HepG2 (cell line): ENCODE data around the gene DPT. TPM values are rescaled to one million over a fixed set of nuclear protein-coding genes. Genes with fewer than 3 reads are reported as not detected.
A peak's percentile ranks its signal among the peaks of the same experiment; 100 is the strongest.

Experiments used
- AGO1 ChIP-seq: fragments of 200-400 bp; formaldehyde crosslinking; IDR thresholded peaks from 2 replicates; pipeline ENCODE4 v1.6.1; 2017; ENCODE audit warnings: mild to moderate bottlenecking, low read depth, low read length, moderate library complexity; ENCODE audit not compliant: poor library complexity, severe bottlenecking
- CBFB ChIP-seq: sonication (generic); formaldehyde crosslinking; IDR thresholded peaks from 2 replicates; pipeline ENCODE4 v1.4.0; 2020; ENCODE audit warnings: missing genetic modification reagents
- CREM ChIP-seq, 2 experiments: sonication (generic) in 1 of 2; formaldehyde crosslinking in 1 of 2; IDR thresholded peaks; 2 replicates each; pipeline versions ENCODE4 v1.4.0 to v1.6.1; 2016 to 2020; ENCODE audit warnings: antibody characterized with exemption in 1 of 2, mild to moderate bottlenecking in 1 of 2, missing genetic modification reagents in 1 of 2
- FOSL1 ChIP-seq: sonication (generic); formaldehyde crosslinking; IDR thresholded peaks from 2 replicates; pipeline ENCODE4 v1.9.0; 2021; ENCODE audit warnings: missing genetic modification reagents, borderline replicate concordance
- GPN1 ChIP-seq: sonication (generic); formaldehyde crosslinking; IDR thresholded peaks from 2 replicates; pipeline ENCODE4 v1.5.1; 2020; ENCODE audit warnings: missing genetic modification reagents, borderline replicate concordance
- ISX ChIP-seq: sonication (generic); formaldehyde crosslinking; conservative IDR thresholded peaks from 2 replicates; pipeline ENCODE4 v1.5.0; 2020; ENCODE audit warnings: missing genetic modification reagents
- KAT8 ChIP-seq: IDR thresholded peaks from 2 replicates; pipeline ENCODE4 v1.6.1; 2016; ENCODE audit warnings: missing genetic modification reagents, missing compliant biosample characterization
- MAF1 ChIP-seq: sonication (generic); formaldehyde crosslinking; IDR thresholded peaks from 2 replicates; pipeline ENCODE4 v1.5.0; 2020; ENCODE audit warnings: missing genetic modification reagents, borderline replicate concordance
- MIER3 ChIP-seq: IDR thresholded peaks from 2 replicates; pipeline ENCODE4 v1.6.1; 2016; ENCODE audit warnings: missing compliant biosample characterization, borderline replicate concordance
- MTA1 ChIP-seq: sonication (generic); formaldehyde crosslinking; IDR thresholded peaks from 2 replicates; pipeline ENCODE4 v1.4.0; 2020; ENCODE audit warnings: missing genetic modification reagents, mild to moderate bottlenecking, borderline replicate concordance
- RFXAP ChIP-seq: sonication (generic); formaldehyde crosslinking; IDR thresholded peaks from 2 replicates; pipeline ENCODE4 v1.4.0; 2020; ENCODE audit warnings: missing genetic modification reagents, borderline replicate concordance
- SMARCC2 ChIP-seq: fragments of 450-650 bp; IDR thresholded peaks from 2 replicates; pipeline ENCODE4 v1.6.1; 2017; ENCODE audit warnings: antibody characterized with exemption, mild to moderate bottlenecking
- SRSF1 ChIP-seq: fragments of 200-400 bp; formaldehyde crosslinking; optimal IDR thresholded peaks from 2 replicates; pipeline ENCODE3; 2017; ENCODE audit warnings: mild to moderate bottlenecking, low read depth, low read length, moderate library complexity
- TBX2 ChIP-seq: sonication (generic); formaldehyde crosslinking; IDR thresholded peaks from 2 replicates; pipeline ENCODE4 v1.5.0; 2020; ENCODE audit warnings: missing genetic modification reagents, mild to moderate bottlenecking, borderline replicate concordance
- ZNF138 ChIP-seq: sonication (generic); formaldehyde crosslinking; IDR thresholded peaks from 2 replicates; pipeline ENCODE4 v1.5.0; 2020; ENCODE audit warnings: mild to moderate bottlenecking, low read depth, missing genetic modification reagents
- ZNF224 ChIP-seq: sonication (generic); formaldehyde crosslinking; IDR thresholded peaks from 2 replicates; pipeline ENCODE4 v1.5.0; 2020; ENCODE audit warnings: mild to moderate bottlenecking, missing genetic modification reagents
- ZNF329 ChIP-seq: sonication (generic); formaldehyde crosslinking; IDR thresholded peaks from 2 replicates; pipeline ENCODE4 v1.9.0; 2021; ENCODE audit warnings: low read depth, mild to moderate bottlenecking, missing genetic modification reagents
- ZNF552 ChIP-seq: sonication (generic); formaldehyde crosslinking; IDR thresholded peaks from 2 replicates; pipeline ENCODE4 v1.9.0; 2022; ENCODE audit warnings: missing genetic modification reagents, mild to moderate bottlenecking, borderline replicate concordance
- ZNF556 ChIP-seq: sonication (generic); formaldehyde crosslinking; IDR thresholded peaks from 2 replicates; pipeline ENCODE4 v1.4.0; 2020; ENCODE audit warnings: mild to moderate bottlenecking, missing genetic modification reagents, borderline replicate concordance
- ZNF562 ChIP-seq: sonication (generic); formaldehyde crosslinking; IDR thresholded peaks from 2 replicates; pipeline ENCODE4 v1.8.0; 2022; ENCODE audit warnings: missing genetic modification reagents, borderline replicate concordance
- ZNF678 ChIP-seq: sonication (generic); formaldehyde crosslinking; IDR thresholded peaks from 2 replicates; pipeline ENCODE4 v1.4.0; 2020; ENCODE audit warnings: mild to moderate bottlenecking, missing genetic modification reagents
- ZNF703 ChIP-seq: sonication (generic); formaldehyde crosslinking; IDR thresholded peaks from 2 replicates; pipeline ENCODE4 v1.5.1; 2020; ENCODE audit warnings: missing genetic modification reagents, mild to moderate bottlenecking, moderate library complexity, borderline replicate concordance
- ZNF790 ChIP-seq: sonication (generic); formaldehyde crosslinking; IDR thresholded peaks from 2 replicates; pipeline ENCODE4 v1.8.0; 2022; ENCODE audit warnings: missing genetic modification reagents, mild to moderate bottlenecking, borderline replicate concordance
- ZSCAN21 ChIP-seq: sonication (generic); formaldehyde crosslinking; IDR thresholded peaks from 2 replicates; pipeline ENCODE4 v1.8.0; 2022; ENCODE audit warnings: mild to moderate bottlenecking, missing genetic modification reagents, moderate library complexity, borderline replicate concordance
- polyA plus RNA-seq, 8 experiments: library from polyadenylated mRNA; depleted of rRNA in 3 of 8; stranded (reverse) in 7 of 8; unstranded in 1 of 8; fragments of >200 nt; fragmentation: Illumina TruSeq in 4 of 8; extraction: Trizol in 4 of 8; gene quantifications; 2 replicates each; pipeline versions ENCODE4 v1.2.1 to v1.2.3, GENCODE V29; 2011 to 2016; ENCODE audit warnings: low read depth in 4 of 8, missing spikeins in 1 of 8, mixed read lengths in 1 of 8; ENCODE audit not compliant: insufficient read depth in 1 of 8
- total RNA-seq, 5 experiments: library from RNA; depleted of rRNA; stranded (reverse); fragments of >200 nt; fragmentation: Illumina TruSeq; extraction: Trizol; gene quantifications; 2 replicates each; pipeline ENCODE4 v1.2.3, GENCODE V29; 2016; ENCODE audit warnings: low read depth in 1 of 5
- TF ChIP-seq, protein P1 (sequence below): sonication (generic); formaldehyde crosslinking; IDR thresholded peaks from 2 replicates; pipeline ENCODE4 v1.4.0; 2020; ENCODE audit warnings: low read depth, mild to moderate bottlenecking, missing genetic modification reagents
- TF ChIP-seq, protein P2 (sequence below): sonication (generic); formaldehyde crosslinking; conservative IDR thresholded peaks from 2 replicates; pipeline ENCODE4 v1.8.0; 2022; ENCODE audit warnings: low read depth, missing genetic modification reagents
- TF ChIP-seq, protein P3 (sequence below): sonication (generic); formaldehyde crosslinking; IDR thresholded peaks from 2 replicates; pipeline ENCODE4 v1.4.0; 2020; ENCODE audit warnings: mild to moderate bottlenecking, missing genetic modification reagents
- TF ChIP-seq, protein P4 (sequence below): sonication (generic); formaldehyde crosslinking; IDR thresholded peaks from 2 replicates; pipeline ENCODE4 v1.5.0; 2020; ENCODE audit warnings: missing genetic modification reagents

Gene DPT
- total and polyA plus RNA-seq, 2 of the 13 experiments (the other 11 are each of a cell fraction or from before 2014, with no cell fraction given), result 0.04 TPM; not detected in 1

DNA sequence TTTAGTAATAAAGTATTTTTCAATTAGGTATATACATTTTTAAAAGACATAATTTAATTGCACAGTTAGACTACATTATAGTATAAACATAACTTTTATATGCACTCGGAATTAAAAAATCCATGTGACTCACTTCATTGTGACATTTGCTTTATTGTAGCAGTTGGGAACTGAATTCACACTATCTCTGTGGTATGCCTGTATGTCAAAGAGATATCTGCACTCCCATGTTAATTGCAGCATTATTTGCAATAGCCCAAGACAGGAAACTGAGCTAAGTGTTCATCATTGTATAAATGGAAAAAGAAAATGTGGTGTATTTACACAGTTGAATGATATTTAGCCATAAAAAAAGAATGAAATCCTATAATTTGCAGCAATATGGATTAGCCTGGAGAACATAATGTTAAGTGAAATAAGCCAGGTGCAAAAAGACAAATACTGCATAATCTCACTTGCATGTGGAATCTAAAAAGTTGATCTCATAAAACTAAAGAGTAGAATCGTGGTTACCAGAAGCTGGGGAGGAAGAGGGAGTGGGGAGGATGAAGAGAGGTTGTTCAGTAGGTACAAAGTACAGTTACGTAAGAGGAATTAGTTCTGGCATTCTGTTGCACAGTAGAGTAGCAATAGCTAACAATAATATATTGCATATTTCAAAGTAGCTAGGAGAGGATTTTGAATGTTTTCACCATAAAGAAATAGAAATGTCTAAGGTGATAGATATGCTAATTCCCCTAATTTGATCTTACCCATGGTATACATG is 64.8 kb downstream of the DPT start (continued):
- TF ChIP-seq ZNF678 (CRISPR knock-in tag) (no peak), MAF1 (CRISPR knock-in tag) (no peak), FOSL1 (CRISPR knock-in tag) (no peak), ZSCAN21 (CRISPR knock-in tag) (no peak), ZNF562 (no peak), ZNF790 (CRISPR knock-in tag) (no peak), KAT8 (CRISPR knock-in tag) (peak; percentile 66; the same call in 1 of the 2 replicates), CREM (IDR thresholded peaks at IDR 0.05) (no peak), CREM (CRISPR knock-in tag; IDR thresholded peaks at IDR 0.05) (no peak), ISX (no peak), ZNF703 (CRISPR knock-in tag) (no peak), CBFB (no peak), RFXAP (CRISPR knock-in tag) (no peak), TBX2 (no peak), GPN1 (CRISPR knock-in tag) (no peak), MIER3 (CRISPR knock-in tag) (peak; percentile 68; the same call in 1 of the 2 replicates), ZNF138 (CRISPR knock-in tag) (no peak), SMARCC2 (no peak), ZNF329 (no peak), ZNF224 (CRISPR knock-in tag) (no peak), SRSF1 (no peak), MTA1 (no peak), ZNF556 (CRISPR knock-in tag) (no peak), AGO1 (no peak), ZNF552 (CRISPR knock-in tag) (no peak)
- TF ChIP-seq, protein P1, sequence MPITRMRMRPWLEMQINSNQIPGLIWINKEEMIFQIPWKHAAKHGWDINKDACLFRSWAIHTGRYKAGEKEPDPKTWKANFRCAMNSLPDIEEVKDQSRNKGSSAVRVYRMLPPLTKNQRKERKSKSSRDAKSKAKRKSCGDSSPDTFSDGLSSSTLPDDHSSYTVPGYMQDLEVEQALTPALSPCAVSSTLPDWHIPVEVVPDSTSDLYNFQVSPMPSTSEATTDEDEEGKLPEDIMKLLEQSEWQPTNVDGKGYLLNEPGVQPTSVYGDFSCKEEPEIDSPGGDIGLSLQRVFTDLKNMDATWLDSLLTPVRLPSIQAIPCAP, result no peak
- TF ChIP-seq, protein P2, sequence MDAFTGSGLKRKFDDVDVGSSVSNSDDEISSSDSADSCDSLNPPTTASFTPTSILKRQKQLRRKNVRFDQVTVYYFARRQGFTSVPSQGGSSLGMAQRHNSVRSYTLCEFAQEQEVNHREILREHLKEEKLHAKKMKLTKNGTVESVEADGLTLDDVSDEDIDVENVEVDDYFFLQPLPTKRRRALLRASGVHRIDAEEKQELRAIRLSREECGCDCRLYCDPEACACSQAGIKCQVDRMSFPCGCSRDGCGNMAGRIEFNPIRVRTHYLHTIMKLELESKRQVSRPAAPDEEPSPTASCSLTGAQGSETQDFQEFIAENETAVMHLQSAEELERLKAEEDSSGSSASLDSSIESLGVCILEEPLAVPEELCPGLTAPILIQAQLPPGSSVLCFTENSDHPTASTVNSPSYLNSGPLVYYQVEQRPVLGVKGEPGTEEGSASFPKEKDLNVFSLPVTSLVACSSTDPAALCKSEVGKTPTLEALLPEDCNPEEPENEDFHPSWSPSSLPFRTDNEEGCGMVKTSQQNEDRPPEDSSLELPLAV (CRISPR knock-in tag), result no peak
- TF ChIP-seq, protein P3, sequence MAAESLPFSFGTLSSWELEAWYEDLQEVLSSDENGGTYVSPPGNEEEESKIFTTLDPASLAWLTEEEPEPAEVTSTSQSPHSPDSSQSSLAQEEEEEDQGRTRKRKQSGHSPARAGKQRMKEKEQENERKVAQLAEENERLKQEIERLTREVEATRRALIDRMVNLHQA (CRISPR knock-in tag), result no peak
- TF ChIP-seq, protein P4, sequence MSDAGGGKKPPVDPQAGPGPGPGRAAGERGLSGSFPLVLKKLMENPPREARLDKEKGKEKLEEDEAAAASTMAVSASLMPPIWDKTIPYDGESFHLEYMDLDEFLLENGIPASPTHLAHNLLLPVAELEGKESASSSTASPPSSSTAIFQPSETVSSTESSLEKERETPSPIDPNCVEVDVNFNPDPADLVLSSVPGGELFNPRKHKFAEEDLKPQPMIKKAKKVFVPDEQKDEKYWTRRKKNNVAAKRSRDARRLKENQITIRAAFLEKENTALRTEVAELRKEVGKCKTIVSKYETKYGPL, result peak; percentile 89
